Measurements from ENCODE around the gene DHH. TPM values are rescaled to one million over a fixed set of nuclear protein-coding genes. Genes with fewer than 3 reads are reported as not detected.
A peak's percentile ranks its signal among the peaks of the same experiment; 100 is the strongest.
"Not testable (repeated sequence)": the region's sequence is repeated elsewhere in the genome, so short reads cannot be mapped to it uniquely, and the experiment has no call there.

Gene DHH
- total RNA-seq, 4 donors from 2014 or later = 0.15 to 0.47 (median 0.42) TPM

DNA sequence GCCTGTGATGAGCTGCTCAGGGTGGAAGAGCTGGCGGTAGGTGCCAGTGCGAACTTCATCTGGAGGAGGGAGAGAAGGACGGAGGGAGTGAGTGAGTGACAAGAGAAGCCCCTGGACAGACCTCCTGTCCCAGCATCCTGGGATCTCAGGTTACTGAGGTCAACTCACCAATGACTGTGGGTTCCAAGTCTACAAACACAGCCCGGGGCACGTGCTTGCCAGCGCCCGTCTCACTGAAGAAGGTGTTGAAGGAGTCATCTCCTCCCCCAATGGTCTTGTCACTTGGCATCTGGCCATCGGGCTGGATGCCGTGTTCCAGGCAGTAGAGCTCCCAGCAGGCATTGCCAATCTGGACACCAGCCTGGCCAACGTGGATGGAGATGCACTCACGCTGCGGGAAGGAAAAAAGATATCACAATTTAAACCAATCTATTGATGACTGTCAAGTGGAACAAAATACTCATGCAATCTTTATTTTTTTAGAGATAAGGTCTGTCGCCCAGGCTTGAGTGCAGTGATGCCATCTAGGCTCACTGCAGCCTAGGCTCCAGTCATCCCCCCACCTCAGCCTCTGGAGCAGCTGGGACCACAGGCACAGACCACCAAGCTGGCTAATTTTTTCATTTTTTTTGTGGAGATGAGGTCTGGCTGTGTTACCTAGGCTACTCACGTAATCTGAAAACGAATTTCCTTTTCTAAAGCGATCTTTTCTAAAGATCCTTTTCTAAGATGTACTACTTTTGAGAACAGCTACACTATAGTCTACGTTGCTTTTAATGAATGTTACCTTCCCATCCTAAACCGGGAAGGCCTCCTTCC, 34.9 kb upstream of the DHH start:
- Histone ChIP-seq H3K4me1 (peaks cover 37% of the 10 kb centered on the region), H3K27ac (peak overlapping the region; percentile 99), H3K4me3 (peak overlapping the region; percentile 90), H3K36me3 (peaks cover 25% of the 10 kb centered on the region), H3K27me3 (no peaks in the 10 kb centered on the region), H3K9me3 (no peaks in the 10 kb centered on the region)
- 34% methylated on average over 17 of the region's 18 CpGs for WGBS
- DNase-seq (ENCODE audit: low spot score in 2 of 2) = no peak
- TF ChIP-seq EP300 (IDR thresholded peaks at IDR 0.05) (no peak), POLR2AphosphoS5 (IDR thresholded peaks at IDR 0.05) (no peak)

DNA sequence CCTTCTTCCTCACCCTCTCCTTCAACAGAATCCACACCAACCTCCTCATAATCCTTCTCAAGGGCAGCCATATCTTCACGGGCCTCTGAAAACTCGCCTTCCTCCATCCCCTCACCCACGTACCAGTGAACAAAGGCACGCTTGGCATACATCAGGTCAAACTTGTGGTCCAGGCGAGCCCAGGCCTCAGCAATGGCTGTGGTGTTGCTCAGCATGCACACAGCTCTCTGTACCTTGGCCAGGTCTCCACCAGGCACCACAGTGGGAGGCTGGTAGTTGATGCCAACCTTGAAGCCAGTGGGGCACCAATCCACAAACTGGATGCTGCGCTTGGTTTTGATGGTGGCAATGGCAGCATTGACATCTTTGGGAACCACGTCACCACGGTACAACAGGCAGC, 33.4 kb upstream of the DHH start:
- 96% methylated on average over 5 of the region's 8 CpGs for WGBS
- H3K27ac ChIP-seq, H3K9me3 ChIP-seq: not testable (repeated sequence)

DNA sequence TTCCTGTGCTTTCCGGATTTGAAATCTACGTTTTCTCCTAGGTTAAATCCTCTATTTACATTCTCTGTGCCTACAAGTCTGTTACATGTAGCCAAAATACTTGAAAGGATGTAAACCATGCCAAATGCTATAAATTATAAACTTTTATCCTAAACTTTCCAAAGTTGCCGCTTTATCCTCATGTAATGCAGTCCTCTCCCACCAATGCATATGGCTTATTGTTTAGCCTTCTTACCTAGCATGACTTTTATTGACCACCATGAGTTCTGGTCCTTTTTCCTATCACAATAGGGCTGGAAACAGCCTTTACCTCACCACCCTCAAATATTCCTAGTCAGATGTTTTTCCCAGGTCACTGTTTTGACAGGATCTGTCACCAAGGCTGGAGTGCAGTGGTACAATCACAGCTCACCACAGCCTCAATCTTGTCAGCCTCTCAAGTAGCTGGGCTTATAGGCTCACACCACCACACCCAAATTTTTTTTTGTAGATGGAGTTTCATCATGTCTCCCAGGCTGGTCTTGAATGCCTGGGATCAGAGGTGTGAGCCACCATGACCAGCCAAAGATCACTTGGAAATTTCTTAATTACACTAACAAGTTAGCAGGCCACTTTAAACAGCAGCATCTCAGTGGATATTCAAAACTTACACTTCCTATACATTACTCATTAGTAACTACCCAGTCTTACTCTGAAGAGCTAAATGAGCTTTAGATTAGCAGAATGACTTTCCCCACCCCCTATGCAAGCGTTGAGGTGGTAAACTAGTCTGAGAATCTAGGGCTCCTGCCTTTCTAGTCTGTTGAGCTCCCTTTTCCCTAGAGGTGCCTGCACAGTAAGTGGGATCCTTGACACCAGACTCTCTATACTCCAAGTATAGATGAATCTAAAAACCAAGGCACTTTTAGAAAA, 32.5 kb upstream of the DHH start:
- Histone ChIP-seq H3K4me3 (no peak overlapping the region), H3K4me1 (peaks cover 21% of the 10 kb centered on the region), H3K27me3 (no peaks in the 10 kb centered on the region), H3K36me3 (peaks cover 25% of the 10 kb centered on the region), H3K27ac (no peak overlapping the region), H3K9me3 (no peaks in the 10 kb centered on the region)
- 78% methylated on average over 4 of the region's 4 CpGs for WGBS
- TF ChIP-seq POLR2A (IDR thresholded peaks at IDR 0.05) = no peak
- TF ChIP-seq POLR2AphosphoS5 (IDR thresholded peaks at IDR 0.05) = no peak
- TF ChIP-seq, protein P1, sequence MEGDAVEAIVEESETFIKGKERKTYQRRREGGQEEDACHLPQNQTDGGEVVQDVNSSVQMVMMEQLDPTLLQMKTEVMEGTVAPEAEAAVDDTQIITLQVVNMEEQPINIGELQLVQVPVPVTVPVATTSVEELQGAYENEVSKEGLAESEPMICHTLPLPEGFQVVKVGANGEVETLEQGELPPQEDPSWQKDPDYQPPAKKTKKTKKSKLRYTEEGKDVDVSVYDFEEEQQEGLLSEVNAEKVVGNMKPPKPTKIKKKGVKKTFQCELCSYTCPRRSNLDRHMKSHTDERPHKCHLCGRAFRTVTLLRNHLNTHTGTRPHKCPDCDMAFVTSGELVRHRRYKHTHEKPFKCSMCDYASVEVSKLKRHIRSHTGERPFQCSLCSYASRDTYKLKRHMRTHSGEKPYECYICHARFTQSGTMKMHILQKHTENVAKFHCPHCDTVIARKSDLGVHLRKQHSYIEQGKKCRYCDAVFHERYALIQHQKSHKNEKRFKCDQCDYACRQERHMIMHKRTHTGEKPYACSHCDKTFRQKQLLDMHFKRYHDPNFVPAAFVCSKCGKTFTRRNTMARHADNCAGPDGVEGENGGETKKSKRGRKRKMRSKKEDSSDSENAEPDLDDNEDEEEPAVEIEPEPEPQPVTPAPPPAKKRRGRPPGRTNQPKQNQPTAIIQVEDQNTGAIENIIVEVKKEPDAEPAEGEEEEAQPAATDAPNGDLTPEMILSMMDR (IDR thresholded peaks at IDR 0.05) = no peak
- no peak for TF ChIP-seq EP300 (IDR thresholded peaks at IDR 0.05)
- peak in 1 of 2 donors; percentile 10 for DNase-seq (ENCODE audit: low spot score in 2 of 2)

More for the DNA sequence above, 33.4 kb upstream of the DHH start:
- not testable (repeated sequence) for DNase-seq (ENCODE audit: low spot score in 2 of 2); H3K27me3 ChIP-seq; H3K4me3 ChIP-seq
- Histone ChIP-seq H3K36me3 (peaks cover 25% of the 10 kb centered on the region), H3K4me1 (peaks cover 30% of the 10 kb centered on the region)

DNA sequence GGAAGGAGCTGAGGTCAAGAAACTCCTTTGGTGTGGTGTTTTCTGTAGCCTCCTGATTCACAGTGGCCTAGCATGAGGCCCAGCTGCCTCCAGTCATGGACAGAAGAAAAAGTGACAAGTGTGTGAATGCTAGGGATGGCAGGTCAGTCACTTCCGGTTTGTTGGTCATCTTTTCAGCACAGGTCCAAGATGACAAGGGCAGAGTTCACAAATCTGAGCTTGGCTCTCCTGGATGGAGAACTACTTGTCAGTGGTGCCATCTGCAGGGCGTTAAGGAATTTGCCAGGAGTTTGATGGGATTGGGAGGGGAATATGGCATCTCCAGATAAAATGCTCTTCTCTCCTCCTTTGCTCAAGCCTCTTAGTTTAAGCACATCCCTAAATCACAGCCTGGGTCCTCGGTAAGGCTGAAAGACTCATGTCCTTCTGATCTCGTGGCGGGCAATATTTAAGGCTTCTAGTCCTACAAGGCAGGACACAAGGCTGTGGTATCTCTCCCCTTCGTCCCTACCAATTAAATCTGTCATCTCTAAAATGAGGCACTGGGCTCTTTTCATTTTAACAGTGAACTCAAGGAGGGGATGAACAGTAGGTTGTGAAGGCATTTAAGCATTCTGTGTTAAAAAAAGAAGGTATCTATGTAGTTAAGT, 26.6 kb upstream of the DHH start:
- Histone ChIP-seq H3K4me3 (no peak overlapping the region), H3K4me1 (no peaks in the 10 kb centered on the region), H3K27me3 (no peaks in the 10 kb centered on the region), H3K27ac (no peak overlapping the region), H3K36me3 (no peaks in the 10 kb centered on the region), H3K9me3 (no peaks in the 10 kb centered on the region)
- DNase-seq (ENCODE audit: low spot score in 2 of 2) = no peak
- 37% methylated on average over 6 of the region's 6 CpGs for WGBS
- TF ChIP-seq, protein P1 (IDR thresholded peaks at IDR 0.05) = peak in 1 of 2 donors; percentile 55
- TF ChIP-seq POLR2AphosphoS5 (IDR thresholded peaks at IDR 0.05) (no peak), EP300 (IDR thresholded peaks at IDR 0.05) (no peak), POLR2A (IDR thresholded peaks at IDR 0.05) (no peak)

DNA sequence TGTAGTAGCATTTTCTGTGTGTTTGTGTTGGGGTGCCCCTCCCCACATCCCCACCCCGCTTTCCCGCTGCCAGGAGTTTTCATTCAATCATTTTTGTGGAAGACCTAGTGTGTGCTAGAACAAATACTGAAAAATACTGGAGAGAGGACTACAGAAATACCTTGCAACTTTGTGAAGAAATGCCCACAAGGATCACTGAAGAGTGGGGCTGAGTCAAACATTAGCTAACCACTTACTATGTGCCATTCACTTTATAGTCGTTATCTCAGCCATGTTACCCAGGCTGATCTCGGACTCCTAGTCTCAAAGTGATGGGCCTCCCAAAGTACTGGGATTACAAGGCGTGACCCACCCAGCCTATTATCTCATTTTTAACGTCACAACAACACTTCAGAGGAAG, 16.6 kb upstream of the DHH start:
- 47% methylated on average over 6 of the region's 6 CpGs for WGBS

More for the DNA sequence above, 16.6 kb upstream of the DHH start:
- Histone ChIP-seq H3K27ac (peak overlapping the region; percentile 92), H3K36me3 (peaks cover 4% of the 10 kb centered on the region), H3K27me3 (no peaks in the 10 kb centered on the region), H3K4me3 (peak overlapping the region; percentile 86), H3K9me3 (no peaks in the 10 kb centered on the region), H3K4me1 (peaks cover 42% of the 10 kb centered on the region)
- TF ChIP-seq POLR2AphosphoS5 (IDR thresholded peaks at IDR 0.05) (no peak), EP300 (IDR thresholded peaks at IDR 0.05) (no peak), POLR2A (IDR thresholded peaks at IDR 0.05) (no peak)
- TF ChIP-seq, protein P1 (IDR thresholded peaks at IDR 0.05) = no peak
- DNase-seq (ENCODE audit: low spot score in 2 of 2) = no peak

All from suprapubic skin (tissue), 4 donors.